Measurements from ENCODE around the gene CEPT1. TPM values are rescaled to one million over a fixed set of nuclear protein-coding genes. Genes with fewer than 3 reads are reported as not detected.
A peak's percentile ranks its signal among the peaks of the same experiment; 100 is the strongest.
"Not testable (repeated sequence)": the region's sequence is repeated elsewhere in the genome, so short reads cannot be mapped to it uniquely, and the experiment has no call there.

The CEPT1 gene
- 24.8 and 59.2 TPM in 2 replicates for total RNA-seq

DNA sequence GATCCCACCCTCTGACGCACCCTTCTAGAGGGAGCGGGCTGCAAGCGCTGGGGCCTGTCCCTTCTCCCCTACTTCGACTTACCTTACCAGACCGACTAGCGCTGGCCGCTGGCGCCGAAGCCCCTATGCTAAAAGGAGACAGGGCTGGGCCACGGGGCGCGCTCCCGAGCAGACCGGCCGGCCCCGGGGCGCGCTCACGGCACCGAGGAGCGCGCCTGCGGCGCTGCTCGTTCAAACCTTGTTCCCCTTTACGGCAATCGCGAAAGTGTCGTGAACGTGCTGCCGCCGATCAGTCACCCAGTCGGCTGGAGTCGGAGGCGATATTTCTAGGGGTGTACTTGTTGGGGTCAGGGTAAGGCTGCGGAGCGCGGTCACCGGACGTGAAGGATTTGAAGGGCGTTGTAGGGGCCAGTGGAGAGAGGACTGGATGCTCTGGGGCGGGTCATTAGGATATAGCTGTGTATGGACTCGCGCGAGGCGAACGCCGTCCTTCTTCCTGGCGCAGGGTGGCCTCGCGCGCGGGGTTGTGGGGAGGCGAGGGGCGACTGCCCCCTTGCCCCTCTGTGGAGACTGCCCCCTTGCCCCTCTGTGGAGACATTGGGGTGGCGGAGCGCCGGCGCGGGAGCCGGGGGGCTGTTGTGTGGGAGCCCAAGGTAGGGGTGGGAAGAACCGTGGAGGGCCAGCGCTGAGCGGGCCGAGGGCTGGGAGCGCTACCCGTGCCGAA is at the start of gene CEPT1, which contains the start of gene DRAM2:
TSS of gene CEPT1 (plus strand) at position 268 of the 724 bp plus-strand sequence. CDS start 7,492 bp downstream, outside the sequence.
TSS of gene DRAM2 (minus strand) at position 138 of the 724 bp plus-strand sequence. CDS start 8,539 bp downstream, outside the sequence.
- peak; percentile 96 for DNase-seq (ENCODE audit: low read depth)
- peak within 1 kb of the TSS; percentile 92 for H3K4me3 ChIP-seq (ENCODE audit: low read depth, low read length)
- TF ChIP-seq CTCF (IDR thresholded peaks at IDR 0.05; ENCODE audit: insufficient read depth, low read depth, low read length) = no peak

GRCh38 chr1:111095421-111095820 is 44.6 kb upstream of the CEPT1 start:
- H3K4me3 ChIP-seq (ENCODE audit: low read depth, low read length); DNase-seq (ENCODE audit: low read depth): not testable (repeated sequence)

GRCh38 chr1:111097356-111098099 is 42.5 kb upstream of the CEPT1 start:
- DNase-seq (ENCODE audit: low read depth) = no peak
- TF ChIP-seq CTCF (IDR thresholded peaks at IDR 0.05; ENCODE audit: insufficient read depth, low read depth, low read length) = no peak
- no peak overlapping the region for H3K4me3 ChIP-seq (ENCODE audit: low read depth, low read length)

GRCh38 chr1:111099289-111099688 is 40.7 kb upstream of the CEPT1 start:
- no peak for DNase-seq (ENCODE audit: low read depth)
- H3K4me3 ChIP-seq (ENCODE audit: low read depth, low read length) = no peak overlapping the region
- no peak for TF ChIP-seq CTCF (IDR thresholded peaks at IDR 0.05; ENCODE audit: insufficient read depth, low read depth, low read length)

DNA sequence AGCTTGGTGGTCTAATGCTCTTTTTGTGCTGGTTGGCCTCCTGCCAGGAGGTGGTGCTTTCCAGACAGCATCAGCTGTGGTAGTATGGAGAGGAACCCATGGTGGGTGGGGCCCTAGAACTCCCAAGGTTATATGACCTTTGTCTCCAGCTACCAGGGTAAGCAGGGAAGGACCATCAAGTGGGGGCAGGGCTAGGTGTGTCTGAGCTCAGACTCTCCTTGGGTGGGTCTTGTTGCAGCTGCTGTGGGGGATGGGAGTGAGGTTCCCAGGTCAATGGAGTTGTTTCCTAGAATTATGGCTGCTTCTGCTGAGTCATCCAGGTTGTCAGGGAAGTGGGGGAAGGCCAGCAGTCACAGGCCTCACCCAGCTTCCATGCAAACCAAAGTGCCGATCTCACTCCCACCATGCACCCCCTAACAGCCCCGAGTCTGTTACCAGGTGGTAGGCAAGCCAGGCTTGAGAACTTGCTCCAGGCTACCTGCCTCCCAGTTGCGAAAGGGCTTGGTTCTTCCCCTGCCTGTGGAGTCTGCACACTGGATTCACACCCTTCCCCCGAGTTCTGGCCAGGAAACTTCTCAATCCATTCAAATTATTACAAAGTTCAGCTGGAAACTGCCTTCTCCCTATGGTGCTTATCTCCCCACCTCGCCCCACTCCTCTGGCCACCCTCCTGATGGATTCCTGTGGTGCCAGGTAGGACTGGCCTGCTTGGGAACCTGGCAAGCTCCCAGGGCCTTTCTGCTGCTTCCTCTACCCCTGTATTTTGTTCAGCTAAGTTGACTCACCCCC is 38.0 kb upstream of the CEPT1 start:
- no peak overlapping the region for H3K4me3 ChIP-seq (ENCODE audit: low read depth, low read length)
- TF ChIP-seq CTCF (IDR thresholded peaks at IDR 0.05; ENCODE audit: insufficient read depth, low read depth, low read length) = no peak
- DNase-seq (ENCODE audit: low read depth) = no peak

DNA sequence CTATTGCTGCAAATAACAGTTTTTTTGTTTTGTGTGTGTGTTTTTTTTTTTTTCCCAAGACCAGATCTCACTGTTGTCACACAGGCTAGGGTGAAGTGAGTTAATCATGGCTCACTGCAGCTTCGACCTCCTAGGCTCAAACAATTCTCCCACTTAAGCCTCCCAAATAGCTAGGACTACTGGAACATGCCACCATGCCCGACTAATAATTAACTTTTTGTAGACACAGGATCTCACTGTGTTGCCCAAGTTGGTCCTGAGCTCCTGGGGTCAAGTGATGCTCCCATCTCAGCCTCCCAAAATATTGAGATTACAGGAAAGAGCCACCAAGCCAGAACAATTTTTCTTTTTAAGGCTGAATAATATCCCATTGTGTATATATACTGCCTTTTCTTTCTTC is 35.0 kb upstream of the CEPT1 start:
- no peak for DNase-seq (ENCODE audit: low read depth)
- no peak for TF ChIP-seq CTCF (IDR thresholded peaks at IDR 0.05; ENCODE audit: insufficient read depth, low read depth, low read length)
- no peak overlapping the region for H3K4me3 ChIP-seq (ENCODE audit: low read depth, low read length)
